GM12872 (cell line): ENCODE measurements around the gene SHLD1.

Source experiments
- TF ChIP-seq, protein P1 (sequence below): IDR thresholded peaks from 3 replicates; pipeline ENCODE4 v1.5.1; 2011; ENCODE audit warnings: low read depth, mild to moderate bottlenecking, low read length, moderate library complexity; ENCODE audit not compliant: insufficient read depth

SHLD1 gene

DNA sequence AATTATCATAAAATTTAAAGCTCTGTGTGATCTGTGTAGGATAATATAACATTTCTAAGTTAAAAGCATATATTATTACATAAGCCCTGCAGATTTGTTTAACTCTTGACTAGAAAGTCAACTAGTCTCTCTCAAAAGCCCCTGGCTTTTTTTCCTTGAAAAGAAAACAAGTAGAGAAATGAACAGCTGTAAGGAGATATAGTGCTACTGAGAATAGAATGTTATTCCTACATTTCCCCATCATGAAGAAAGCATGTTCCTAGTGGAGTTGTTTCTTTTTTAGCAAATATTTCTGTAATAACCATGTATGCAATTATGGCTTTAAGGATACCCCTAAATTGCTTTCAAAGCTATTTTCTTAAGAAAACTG is 37.6 kb downstream of the SHLD1 start:
- TF ChIP-seq, protein P1, sequence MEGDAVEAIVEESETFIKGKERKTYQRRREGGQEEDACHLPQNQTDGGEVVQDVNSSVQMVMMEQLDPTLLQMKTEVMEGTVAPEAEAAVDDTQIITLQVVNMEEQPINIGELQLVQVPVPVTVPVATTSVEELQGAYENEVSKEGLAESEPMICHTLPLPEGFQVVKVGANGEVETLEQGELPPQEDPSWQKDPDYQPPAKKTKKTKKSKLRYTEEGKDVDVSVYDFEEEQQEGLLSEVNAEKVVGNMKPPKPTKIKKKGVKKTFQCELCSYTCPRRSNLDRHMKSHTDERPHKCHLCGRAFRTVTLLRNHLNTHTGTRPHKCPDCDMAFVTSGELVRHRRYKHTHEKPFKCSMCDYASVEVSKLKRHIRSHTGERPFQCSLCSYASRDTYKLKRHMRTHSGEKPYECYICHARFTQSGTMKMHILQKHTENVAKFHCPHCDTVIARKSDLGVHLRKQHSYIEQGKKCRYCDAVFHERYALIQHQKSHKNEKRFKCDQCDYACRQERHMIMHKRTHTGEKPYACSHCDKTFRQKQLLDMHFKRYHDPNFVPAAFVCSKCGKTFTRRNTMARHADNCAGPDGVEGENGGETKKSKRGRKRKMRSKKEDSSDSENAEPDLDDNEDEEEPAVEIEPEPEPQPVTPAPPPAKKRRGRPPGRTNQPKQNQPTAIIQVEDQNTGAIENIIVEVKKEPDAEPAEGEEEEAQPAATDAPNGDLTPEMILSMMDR: no peak

DNA sequence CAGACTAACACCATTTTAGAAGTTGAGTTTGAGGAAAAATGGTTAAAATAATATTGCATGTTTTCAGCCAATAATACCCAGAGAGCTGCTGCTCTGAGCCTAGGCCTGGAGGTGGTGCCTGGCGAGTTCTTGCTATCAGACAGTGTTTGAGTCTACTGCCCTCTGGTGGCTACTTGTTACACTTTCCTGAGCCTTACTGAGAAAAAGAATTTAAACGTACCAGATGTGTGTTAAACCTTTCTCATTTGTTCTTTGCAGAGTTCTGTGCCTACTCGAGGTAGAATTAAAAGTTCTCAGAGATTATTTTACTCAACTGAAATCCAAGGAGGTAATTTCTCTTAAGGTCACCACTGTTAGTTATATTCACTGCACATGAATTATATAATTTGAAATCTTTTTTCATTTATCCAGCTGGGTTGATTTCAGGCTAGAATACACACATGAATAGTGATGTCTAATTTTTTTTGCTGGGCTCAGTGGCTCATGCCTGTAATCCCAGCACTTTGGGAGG is 38.2 kb downstream of the SHLD1 start:
- TF ChIP-seq, protein P1: peak; percentile 80

DNA sequence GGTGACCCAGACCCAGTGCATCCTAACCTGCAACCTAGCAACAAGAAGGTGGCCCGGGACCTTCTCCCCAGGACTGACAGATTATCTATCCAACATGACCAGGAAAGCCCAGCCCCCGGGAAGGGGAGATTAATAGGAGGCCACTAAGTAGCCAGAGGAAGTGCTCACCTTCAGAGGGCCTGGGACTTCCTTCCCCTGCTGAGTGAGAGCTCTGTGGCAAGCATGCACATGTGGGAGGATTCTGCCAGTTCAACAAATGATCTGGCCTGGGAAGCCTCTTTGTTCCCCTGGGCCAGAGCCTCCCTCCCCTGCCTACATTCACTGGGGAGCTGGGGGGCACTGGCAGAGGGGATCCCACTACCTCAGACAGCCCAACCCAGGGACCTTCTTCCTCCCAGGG is 39.6 kb downstream of the SHLD1 start:
- TF ChIP-seq, protein P1: no peak

DNA sequence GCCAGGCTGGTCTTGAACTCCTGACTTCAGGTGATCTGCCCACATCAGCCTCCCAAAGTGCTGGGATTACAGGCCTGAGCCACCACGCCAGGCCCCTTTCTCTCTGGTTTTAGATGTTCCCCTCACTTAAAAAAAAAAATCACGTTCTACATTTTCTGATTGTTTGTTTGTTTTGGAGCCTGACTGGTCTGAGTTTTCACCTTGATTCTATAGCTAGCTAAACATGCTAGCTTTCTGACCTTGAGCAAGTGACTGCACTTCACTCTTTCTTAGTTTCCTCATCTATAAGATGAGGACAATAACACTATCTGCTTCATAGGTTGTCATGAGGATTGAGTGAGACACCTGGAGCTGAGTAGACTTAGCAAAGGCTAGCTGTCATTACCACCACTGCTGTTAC is 43.7 kb downstream of the SHLD1 start:
- TF ChIP-seq, protein P1: no peak

DNA sequence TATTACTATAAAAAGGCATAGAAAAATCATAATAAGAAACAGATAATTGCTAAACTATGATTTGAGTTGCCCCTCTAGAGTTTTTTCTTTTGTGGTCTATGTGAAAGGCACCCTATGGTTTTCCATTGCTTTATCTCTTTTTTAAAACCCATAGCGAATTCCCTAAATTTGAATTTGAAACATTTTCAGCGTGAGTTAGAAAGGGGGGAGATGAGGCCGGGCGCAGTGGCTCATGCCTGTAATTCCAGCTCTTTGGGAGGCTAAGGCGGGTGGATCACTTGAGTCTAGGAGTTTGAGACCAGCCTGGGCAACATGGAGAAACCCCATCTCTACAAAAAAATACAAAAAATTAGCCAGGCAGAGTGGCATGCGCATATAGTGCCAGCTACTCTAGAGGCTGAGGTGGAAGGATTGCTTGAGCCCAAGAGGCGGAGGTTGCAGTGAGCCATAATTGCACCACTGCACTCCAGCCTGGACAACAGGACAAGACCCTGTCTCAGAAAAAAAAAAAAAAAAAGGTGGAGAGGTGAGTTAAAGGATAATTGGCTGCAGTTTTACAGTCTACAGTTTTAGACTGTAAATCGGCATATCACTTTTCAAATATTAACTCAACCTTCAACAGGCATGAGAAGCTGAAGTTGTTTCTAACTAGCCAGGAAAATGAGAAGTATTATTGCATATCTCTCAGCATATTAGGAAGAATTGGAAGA is 46.3 kb downstream of the SHLD1 start:
- TF ChIP-seq, protein P1: no peak

DNA sequence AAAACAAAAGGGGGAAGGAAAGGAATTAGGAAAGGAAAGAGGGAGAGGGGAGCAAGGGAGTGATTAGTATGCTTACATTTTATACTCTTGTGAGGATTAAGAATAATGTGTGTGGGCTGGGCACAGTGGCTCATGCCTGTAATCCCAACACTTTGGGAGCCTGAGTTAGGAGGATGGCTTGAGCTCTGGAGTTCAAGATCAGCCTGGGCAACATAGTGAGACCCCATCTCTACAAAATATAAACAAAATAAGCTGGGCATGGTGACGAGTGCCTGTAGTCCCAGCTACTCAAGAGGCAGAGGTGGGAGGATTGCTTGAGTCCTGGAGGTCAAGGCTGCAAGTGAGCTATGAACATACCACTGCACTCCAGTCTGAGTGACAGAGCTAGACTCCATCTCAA is 47.0 kb downstream of the SHLD1 start:
- TF ChIP-seq, protein P1: no peak

DNA sequence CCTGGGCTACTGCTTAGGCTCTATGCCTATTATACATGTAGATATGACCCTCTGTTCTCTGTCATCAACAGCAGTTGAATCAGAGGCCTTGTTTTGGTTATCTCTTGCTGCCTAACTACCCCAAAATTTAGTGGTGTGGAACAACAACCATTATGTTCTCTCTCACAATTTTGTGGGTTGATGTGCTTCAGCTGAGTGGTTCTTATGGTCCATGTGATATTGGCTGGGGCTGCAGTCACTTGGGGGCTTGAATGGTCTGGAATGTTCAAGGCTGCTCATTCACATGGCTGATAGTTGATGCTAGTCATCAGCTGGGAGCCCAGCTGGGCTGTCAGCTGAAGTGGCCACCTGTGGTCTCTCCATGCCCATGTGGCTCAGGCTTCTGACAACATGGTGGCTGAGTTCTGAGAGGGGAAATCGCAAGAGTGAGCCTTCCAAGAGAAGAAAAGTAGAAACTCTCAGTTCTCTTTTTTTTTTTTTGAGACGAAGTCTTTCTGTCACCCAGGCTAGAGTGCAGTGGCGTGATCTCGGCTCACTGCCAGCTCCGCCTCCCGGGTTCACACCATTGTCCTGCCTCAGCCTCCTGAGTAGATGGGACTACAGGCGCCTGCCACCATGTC is 47.8 kb downstream of the SHLD1 start:
- TF ChIP-seq, protein P1: no peak
